GM12874 (cell line): ENCODE measurements around the gene BBS10.

Source experiments
- TF ChIP-seq, protein P1 (sequence below): IDR thresholded peaks from 2 replicates; pipeline ENCODE4 v1.5.1; 2011; ENCODE audit warnings: low read depth, mild to moderate bottlenecking, control low read depth, low read length, moderate library complexity; ENCODE audit not compliant: insufficient read depth

BBS10 gene

DNA sequence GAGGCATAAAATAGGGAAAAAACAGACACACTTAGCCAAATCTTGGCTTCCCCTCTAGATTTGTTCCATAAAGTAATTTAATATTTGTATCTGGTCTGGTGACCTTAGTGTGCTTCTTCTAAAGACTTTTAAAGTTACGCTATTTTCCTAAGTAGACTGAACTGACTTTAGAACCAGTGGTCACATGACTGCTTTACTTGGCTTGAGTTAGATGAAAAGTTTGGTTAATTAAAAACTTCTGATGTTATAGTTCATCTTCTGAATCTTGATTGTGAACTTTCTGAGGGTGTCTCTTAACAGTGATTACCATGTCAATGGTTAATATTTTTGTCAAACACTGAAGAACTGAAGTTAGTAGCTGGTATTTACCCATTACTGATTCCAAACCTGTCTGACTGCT is 2.6 kb downstream of the BBS10 start:
- TF ChIP-seq, protein P1, sequence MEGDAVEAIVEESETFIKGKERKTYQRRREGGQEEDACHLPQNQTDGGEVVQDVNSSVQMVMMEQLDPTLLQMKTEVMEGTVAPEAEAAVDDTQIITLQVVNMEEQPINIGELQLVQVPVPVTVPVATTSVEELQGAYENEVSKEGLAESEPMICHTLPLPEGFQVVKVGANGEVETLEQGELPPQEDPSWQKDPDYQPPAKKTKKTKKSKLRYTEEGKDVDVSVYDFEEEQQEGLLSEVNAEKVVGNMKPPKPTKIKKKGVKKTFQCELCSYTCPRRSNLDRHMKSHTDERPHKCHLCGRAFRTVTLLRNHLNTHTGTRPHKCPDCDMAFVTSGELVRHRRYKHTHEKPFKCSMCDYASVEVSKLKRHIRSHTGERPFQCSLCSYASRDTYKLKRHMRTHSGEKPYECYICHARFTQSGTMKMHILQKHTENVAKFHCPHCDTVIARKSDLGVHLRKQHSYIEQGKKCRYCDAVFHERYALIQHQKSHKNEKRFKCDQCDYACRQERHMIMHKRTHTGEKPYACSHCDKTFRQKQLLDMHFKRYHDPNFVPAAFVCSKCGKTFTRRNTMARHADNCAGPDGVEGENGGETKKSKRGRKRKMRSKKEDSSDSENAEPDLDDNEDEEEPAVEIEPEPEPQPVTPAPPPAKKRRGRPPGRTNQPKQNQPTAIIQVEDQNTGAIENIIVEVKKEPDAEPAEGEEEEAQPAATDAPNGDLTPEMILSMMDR, result no peak

- TF ChIP-seq, protein P1, result no peak
Measured at GRCh38 chr12:76341436-76342030, 6.7 kb downstream of the BBS10 start.

GRCh38 chr12:76340680-76341435 is 7.4 kb downstream of the BBS10 start:
- TF ChIP-seq, protein P1, result no peak

DNA sequence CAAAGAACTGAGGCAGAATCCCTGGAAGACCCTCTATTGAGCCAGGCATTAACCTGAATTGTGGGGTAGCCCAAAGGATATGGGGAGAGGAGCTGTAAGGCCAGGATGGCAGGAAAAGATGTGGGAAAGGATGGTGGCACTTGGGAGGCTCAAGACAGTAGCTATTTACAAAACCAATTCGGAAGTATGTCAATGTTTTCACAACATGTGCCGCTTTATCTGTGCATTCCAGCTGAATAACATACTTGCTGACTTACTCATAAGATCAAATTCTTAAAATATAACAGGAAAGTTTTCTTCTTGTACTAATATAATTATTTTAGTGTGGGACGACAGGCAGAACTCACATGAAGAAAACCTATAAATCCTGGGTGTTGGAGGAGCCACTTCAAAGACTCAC is 10.6 kb downstream of the BBS10 start:
- TF ChIP-seq, protein P1, result no peak

DNA sequence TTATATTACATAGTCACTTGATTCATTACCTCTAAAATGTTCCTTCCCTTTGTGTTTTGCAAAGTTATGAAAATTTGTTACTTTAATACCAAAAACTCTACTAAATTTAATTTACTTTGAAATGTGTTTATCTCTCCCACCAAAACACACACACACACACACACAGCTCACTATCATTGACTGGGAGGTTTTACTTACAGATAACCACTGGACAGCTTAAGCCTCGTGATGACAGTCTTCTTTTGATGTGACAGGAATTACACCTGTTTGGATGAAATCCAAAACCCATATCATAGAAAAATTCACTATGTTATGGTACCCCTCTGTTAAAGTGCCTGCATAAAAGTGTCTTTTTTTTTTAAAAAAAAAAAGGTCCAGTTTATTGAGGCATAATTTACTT is 15.6 kb downstream of the BBS10 start:
- TF ChIP-seq, protein P1, result no peak

GRCh38 chr12:76329606-76330005 is 18.6 kb downstream of the BBS10 start:
- TF ChIP-seq, protein P1, result no peak

DNA sequence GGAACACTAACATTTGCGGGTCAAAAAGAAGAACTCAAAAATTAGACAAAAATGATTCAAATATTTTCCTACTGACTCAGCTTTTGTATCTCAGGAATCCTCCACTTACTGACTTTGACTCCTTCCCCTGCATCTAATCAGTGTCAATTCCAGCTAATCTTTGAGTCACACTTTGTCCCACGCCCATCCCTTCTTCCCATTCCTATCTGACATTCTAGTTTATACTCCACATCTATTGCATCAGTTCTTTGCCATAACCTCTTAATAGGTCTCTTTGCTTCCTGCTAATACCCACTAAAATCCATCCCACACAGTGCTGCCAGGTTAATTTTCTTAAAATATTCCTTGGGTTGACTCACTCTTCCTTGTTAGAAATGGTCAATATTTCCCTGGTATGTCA is 19.1 kb downstream of the BBS10 start:
- TF ChIP-seq, protein P1, result no peak
